Mesenchymal stem cell (in vitro differentiated cells and primary cell): ENCODE data around the gene FOXP1.

Experiments
- DNase-seq: peaks from one replicate; pipeline ENCODE4 v3.0.0-alpha.2; 2013
- H2AFZ ChIP-seq: one replicate; pipeline ENCODE4 v1.6.1; 2013; ENCODE audit warnings: low read depth, mild to moderate bottlenecking, control low read depth, inconsistent platforms, low read length, moderate library complexity
- H2AK5ac ChIP-seq: 2 replicates; pipeline ENCODE4 v1.6.1; 2013; ENCODE audit warnings: low read length, moderate library complexity, mild to moderate bottlenecking, inconsistent platforms; ENCODE audit not compliant: severe bottlenecking
- H2BK120ac ChIP-seq: one replicate; pipeline ENCODE4 v1.6.1; 2013; ENCODE audit warnings: low read depth, mild to moderate bottlenecking, inconsistent platforms, low read length, moderate library complexity
- H2BK12ac ChIP-seq, 2 experiments: one replicate each; pipeline ENCODE4 v1.6.1; 2013; ENCODE audit warnings: inconsistent platforms in 2 of 2, low read length in 2 of 2, mild to moderate bottlenecking in 2 of 2, moderate library complexity in 2 of 2, control low read depth in 1 of 2
- H2BK15ac ChIP-seq: one replicate; pipeline ENCODE4 v1.6.1; 2013; ENCODE audit warnings: mild to moderate bottlenecking, low read depth, inconsistent platforms; ENCODE audit not compliant: poor library complexity, severe bottlenecking
- H2BK5ac ChIP-seq: 2 replicates; pipeline ENCODE4 v1.6.1; 2013; ENCODE audit warnings: low read depth, mild to moderate bottlenecking, low read length, control low read depth, inconsistent platforms; ENCODE audit not compliant: poor library complexity, severe bottlenecking
- H3K14ac ChIP-seq, 2 experiments: one replicate each; pipeline ENCODE4 v1.6.1; 2013; ENCODE audit warnings: inconsistent platforms in 2 of 2, low read length in 2 of 2, control low read depth in 1 of 2, mild to moderate bottlenecking in 1 of 2, moderate library complexity in 1 of 2
- H3K18ac ChIP-seq, 2 experiments: one replicate each; pipeline ENCODE4 v1.6.1; 2013; ENCODE audit warnings: inconsistent platforms in 2 of 2, low read length in 2 of 2, control low read depth in 1 of 2, low read depth in 1 of 2, mild to moderate bottlenecking in 1 of 2
- H3K23ac ChIP-seq, 2 experiments: one replicate each; pipeline ENCODE4 v1.6.1; 2013; ENCODE audit warnings: inconsistent platforms in 2 of 2, low read length in 2 of 2, mild to moderate bottlenecking in 2 of 2, moderate library complexity in 2 of 2, control low read depth in 1 of 2
- H3K27ac ChIP-seq: 2 replicates; pipeline ENCODE4 v1.5.1; 2013; ENCODE audit warnings: mild to moderate bottlenecking, moderate library complexity, low read length, control low read depth, inconsistent platforms; ENCODE audit not compliant: poor library complexity, severe bottlenecking
- H3K27me3 ChIP-seq, 2 experiments: 2 replicates each; pipeline versions ENCODE4 v1.6.1 to v1.7.0; 2013; ENCODE audit warnings: low read length in 2 of 2, mild to moderate bottlenecking in 2 of 2, moderate library complexity in 2 of 2, control low read depth in 1 of 2, inconsistent platforms in 1 of 2; ENCODE audit not compliant: control insufficient read depth in 1 of 2, insufficient read depth in 1 of 2
- H3K36me3 ChIP-seq, 2 experiments: 2 replicates each; pipeline versions ENCODE4 v1.6.1 to v1.7.0; 2013; ENCODE audit warnings: low read length in 2 of 2, control low read depth in 1 of 2, inconsistent platforms in 1 of 2, low read depth in 1 of 2, mild to moderate bottlenecking in 1 of 2; ENCODE audit not compliant: insufficient read depth in 2 of 2, control insufficient read depth in 1 of 2
- H3K4ac ChIP-seq, 2 experiments: one replicate each; pipeline ENCODE4 v1.6.1; 2013; ENCODE audit warnings: inconsistent platforms in 2 of 2, low read length in 2 of 2, mild to moderate bottlenecking in 2 of 2, moderate library complexity in 2 of 2, control low read depth in 1 of 2, low read depth in 1 of 2
- H3K4me1 ChIP-seq: 2 replicates; pipeline ENCODE4 v1.6.1; 2013; ENCODE audit warnings: low read depth, low read length, control low read depth; ENCODE audit not compliant: control insufficient read depth, insufficient read depth
- H3K4me2 ChIP-seq: 2 replicates; pipeline ENCODE4 v1.6.1; 2013; ENCODE audit warnings: low read length, mild to moderate bottlenecking, inconsistent platforms; ENCODE audit not compliant: poor library complexity, severe bottlenecking
- H3K4me3 ChIP-seq, 2 experiments: 2 replicates each; pipeline versions ENCODE4 v1.5.1 to v1.7.0; 2013; ENCODE audit warnings: low read length in 2 of 2, mild to moderate bottlenecking in 2 of 2, control low read depth in 1 of 2, low read depth in 1 of 2; ENCODE audit not compliant: insufficient read depth in 1 of 2
- H3K79me1 ChIP-seq: replicated peaks from 2 replicates; pipeline ENCODE4 v1.6.1; 2013; ENCODE audit warnings: mild to moderate bottlenecking, control low read depth, low read length, inconsistent platforms; ENCODE audit not compliant: poor library complexity, severe bottlenecking
- H3K9ac ChIP-seq: 2 replicates; pipeline ENCODE4 v1.7.0; 2013; ENCODE audit warnings: mild to moderate bottlenecking, low read length, moderate library complexity
- H3K9me3 ChIP-seq: 2 replicates; pipeline ENCODE4 v1.7.0; 2013; ENCODE audit warnings: mild to moderate bottlenecking, low read length; ENCODE audit not compliant: control insufficient read depth
- H4K8ac ChIP-seq: one replicate; pipeline ENCODE4 v1.6.1; 2013; ENCODE audit warnings: inconsistent platforms, mild to moderate bottlenecking, low read length, moderate library complexity
- H4K91ac ChIP-seq: one replicate; pipeline ENCODE4 v1.6.1; 2013; ENCODE audit warnings: mild to moderate bottlenecking, low read length, inconsistent platforms
- WGBS: methylation state at CpG from one replicate; pipeline ENCODE4 v1.1.7; 2013; ENCODE audit warnings: mixed read lengths; 5-methylcytosine and 5-hydroxymethylcytosine counted together

FOXP1 gene

DNA sequence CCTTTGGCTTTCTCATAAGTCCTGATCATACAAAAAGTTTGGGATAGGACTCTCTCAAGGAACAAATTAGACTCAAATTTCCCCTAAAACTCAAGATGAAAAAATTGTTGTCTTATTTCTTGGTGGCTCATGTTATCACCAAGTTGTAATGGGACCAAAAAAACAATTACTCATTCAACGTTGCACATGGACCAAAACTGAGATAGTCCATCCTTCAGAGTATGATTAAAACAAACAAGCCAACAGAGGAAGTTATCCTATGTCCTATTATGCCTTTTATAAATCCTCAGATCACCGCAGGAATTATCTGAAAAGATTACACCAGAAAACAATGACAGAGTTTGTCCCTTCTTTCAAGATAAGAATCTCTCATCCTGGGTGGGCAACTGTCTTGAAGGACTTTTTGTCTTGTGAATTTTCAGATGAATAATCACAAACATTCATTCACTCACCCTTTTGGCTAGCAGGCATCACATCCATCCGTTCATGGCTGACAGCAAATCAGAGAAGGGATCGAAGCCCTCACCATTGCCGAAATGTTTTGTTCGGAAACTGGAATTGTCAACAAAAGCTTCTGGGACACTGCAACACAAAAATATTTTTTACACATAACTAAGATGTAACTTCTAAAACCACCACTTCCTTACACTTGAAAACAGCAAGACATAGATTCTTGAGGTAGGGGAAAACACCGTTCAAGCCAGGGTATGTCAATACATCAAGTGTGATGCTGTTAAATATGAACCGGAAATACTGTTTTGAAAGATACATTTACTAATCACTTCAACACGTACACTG is 90.4 kb downstream of the FOXP1 start:
- Histone ChIP-seq H3K27ac (no peak overlapping the region), H2BK5ac (no peak overlapping the region), H3K27me3 (no peaks in the 10 kb centered on the region), H3K79me1 (peaks cover 21% of the 10 kb centered on the region), H3K4me2 (no peak overlapping the region), H4K8ac (no peak overlapping the region), H3K9ac (no peak overlapping the region), H2AFZ (no peak overlapping the region), H2BK12ac (no peak overlapping the region), H3K23ac (no peak overlapping the region), H2BK120ac (no peak overlapping the region), H2AK5ac (peak overlapping the region; percentile 56), H3K4me1 (peaks cover 9% of the 10 kb centered on the region), H3K4ac (no peak overlapping the region), H3K4me3 (no peak overlapping the region), H3K36me3 (peaks cover 0 to 21% of the 10 kb centered on the region in 2 experiments), H3K18ac (no peak overlapping the region), H3K14ac (no peak overlapping the region), H3K9me3 (peaks cover 10% of the 10 kb centered on the region), H4K91ac (no peak overlapping the region), H2BK15ac (no peak overlapping the region)
- WGBS, result 84% methylated on average over 6 of the region's 9 CpGs
- DNase-seq, result no peak

DNA sequence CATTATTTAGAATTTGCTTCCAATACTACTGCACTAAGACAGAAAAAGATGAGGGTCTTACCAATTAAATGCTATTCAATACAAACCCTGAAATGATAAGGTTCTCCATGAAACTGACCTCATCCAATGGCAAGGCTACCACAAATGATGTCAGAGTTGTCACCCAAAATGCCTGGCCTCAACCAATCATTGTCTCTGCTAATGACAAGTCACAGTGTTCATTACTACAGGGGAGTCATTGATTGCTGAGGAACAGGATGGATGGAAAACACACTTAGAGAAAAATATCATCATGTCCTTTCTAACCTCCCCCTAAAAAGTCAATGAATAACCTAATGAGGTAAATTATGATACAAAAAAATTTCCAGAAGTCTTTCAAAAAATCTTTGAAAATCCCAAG is 91.0 kb downstream of the FOXP1 start:
- no peak for DNase-seq
- Histone ChIP-seq H3K18ac (no peak overlapping the region), H3K4me3 (no peak overlapping the region), H3K14ac (no peak overlapping the region), H3K27me3 (no peaks in the 10 kb centered on the region), H4K8ac (no peak overlapping the region), H2BK120ac (no peak overlapping the region), H3K23ac (no peak overlapping the region), H2BK5ac (no peak overlapping the region), H3K9me3 (peaks cover 10% of the 10 kb centered on the region), H4K91ac (no peak overlapping the region), H3K4me2 (no peak overlapping the region), H2AFZ (no peak overlapping the region), H2BK15ac (no peak overlapping the region), H3K4ac (no peak overlapping the region), H2BK12ac (no peak overlapping the region), H3K79me1 (peaks cover 21% of the 10 kb centered on the region), H3K4me1 (peaks cover 6% of the 10 kb centered on the region), H2AK5ac (no peak overlapping the region), H3K27ac (no peak overlapping the region), H3K36me3 (peaks cover 0 to 21% of the 10 kb centered on the region in 2 experiments), H3K9ac (no peak overlapping the region)

DNA sequence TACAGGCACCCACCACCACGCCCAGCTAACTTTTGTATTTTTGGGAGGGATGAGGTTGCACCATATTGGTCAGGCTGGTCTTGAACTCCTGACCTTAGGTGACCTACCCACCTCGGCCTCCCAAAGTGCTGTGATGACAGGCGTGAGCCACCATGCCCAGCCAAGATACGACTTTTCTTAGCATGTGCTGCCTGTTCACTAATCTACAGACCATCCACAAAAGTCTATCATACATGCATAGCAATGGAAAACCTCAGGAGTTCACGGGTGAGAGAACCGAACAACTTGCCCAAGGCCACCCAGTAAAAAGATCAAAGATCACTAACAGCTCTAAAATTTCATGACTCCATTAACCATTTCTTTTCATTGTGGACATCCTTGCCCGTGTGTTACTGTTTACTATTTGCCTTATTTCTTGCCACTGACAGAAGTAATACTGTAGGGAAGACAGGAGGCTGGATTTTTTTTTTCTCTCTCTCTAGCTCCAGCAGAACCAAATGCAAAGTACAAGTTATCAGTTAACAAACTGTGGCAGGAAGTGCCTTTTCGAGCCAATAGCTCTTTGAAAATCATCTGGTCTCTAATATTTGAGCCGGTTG is 92.3 kb downstream of the FOXP1 start:
- no peak overlapping the region for H3K4ac ChIP-seq
- peaks cover 3% of the 10 kb centered on the region for H3K4me1 ChIP-seq
- peaks cover 28% of the 10 kb centered on the region for H3K79me1 ChIP-seq
- no peak overlapping the region for H3K4me2 ChIP-seq
- WGBS, result 79% methylated on average over 7 of the region's 9 CpGs
- DNase-seq, result no peak
- no peak overlapping the region for H2BK15ac ChIP-seq
- no peak overlapping the region for H2AK5ac ChIP-seq
- no peak overlapping the region for H2BK5ac ChIP-seq
- H2AFZ ChIP-seq, result no peak overlapping the region
- H4K91ac ChIP-seq, result no peak overlapping the region
- no peak overlapping the region for H3K18ac ChIP-seq
- no peak overlapping the region for H2BK12ac ChIP-seq
- no peaks in the 10 kb centered on the region for H3K27me3 ChIP-seq
- H3K36me3 ChIP-seq, result peaks cover 0 to 21% of the 10 kb centered on the region in 2 experiments
- H3K14ac ChIP-seq, result no peak overlapping the region
- H3K9ac ChIP-seq, result no peak overlapping the region
- no peak overlapping the region for H4K8ac ChIP-seq
- H3K23ac ChIP-seq, result no peak overlapping the region
- peaks cover 10% of the 10 kb centered on the region for H3K9me3 ChIP-seq
- no peak overlapping the region for H3K27ac ChIP-seq
- no peak overlapping the region for H2BK120ac ChIP-seq
- peak overlapping the region in 1 of 2 experiments; percentile 31 for H3K4me3 ChIP-seq

DNA sequence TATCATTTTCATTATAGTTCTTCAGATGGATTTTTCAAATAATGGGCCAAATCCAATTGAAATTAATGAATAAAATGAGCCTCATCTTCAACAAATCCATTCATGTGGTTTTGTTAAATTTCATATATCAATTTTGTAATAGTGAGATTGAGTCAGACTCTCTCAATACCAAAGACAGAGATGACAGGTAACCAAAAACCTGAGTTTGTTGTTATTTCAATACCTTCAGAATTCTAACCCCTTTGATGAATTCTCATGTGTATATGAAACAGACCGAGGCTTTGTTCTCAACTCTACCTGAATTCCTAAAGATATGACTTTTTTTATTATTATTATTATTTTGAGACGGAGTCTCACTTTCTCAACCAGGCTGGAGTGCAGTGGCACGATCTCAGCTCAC is 92.8 kb downstream of the FOXP1 start:
- no peak for DNase-seq
- Histone ChIP-seq H3K18ac (no peak overlapping the region), H3K23ac (no peak overlapping the region), H3K4me1 (peaks cover 3% of the 10 kb centered on the region), H3K4ac (no peak overlapping the region), H4K91ac (no peak overlapping the region), H2BK120ac (no peak overlapping the region), H3K27ac (no peak overlapping the region), H2BK12ac (no peak overlapping the region), H3K9me3 (peaks cover 10% of the 10 kb centered on the region), H3K36me3 (peaks cover 0 to 21% of the 10 kb centered on the region in 2 experiments), H3K4me2 (no peak overlapping the region), H2AFZ (no peak overlapping the region), H2BK5ac (no peak overlapping the region), H3K9ac (no peak overlapping the region), H3K79me1 (peaks cover 28% of the 10 kb centered on the region), H2BK15ac (no peak overlapping the region), H4K8ac (no peak overlapping the region), H2AK5ac (no peak overlapping the region), H3K27me3 (no peaks in the 10 kb centered on the region), H3K4me3 (no peak overlapping the region), H3K14ac (no peak overlapping the region)
- WGBS, result 80% methylated on average over 1 of the region's 3 CpGs
